H1 (cell line): Measurements from ENCODE around the gene VAV2. TPM values are rescaled to one million over a fixed set of nuclear protein-coding genes. Genes with fewer than 3 reads are reported as not detected.

Experiments used
- CTCF ChIA-PET: fragments of 300-600 bp; sonication (Branson Sonifier 250); formaldehyde crosslinking; loops from one replicate; lab custom pipeline; 2021; ENCODE audit not compliant: partially characterized antibody; lab: Charles Lee
- POLR2A ChIA-PET: fragments of 300-600 bp; sonication (Branson Sonifier 250); formaldehyde crosslinking; loops from one replicate; lab custom pipeline; 2021; ENCODE audit warnings: inconsistent platforms; ENCODE audit not compliant: partially characterized antibody; lab: Charles Lee
- DNase-seq, 2 experiments: peaks; one replicate each; pipeline versions ENCODE4 v3.0.0 to v3.0.0-alpha.2; 2010 to 2022; ENCODE audit warnings: low spot score in 2 of 2, low read depth in 1 of 2, mixed read lengths in 1 of 2
- FAIRE-seq: peaks from 2 replicates; lab custom pipeline; 2011; peaks lifted over from hg19 to GRCh38; lab: Jason Lieb, UNC
- H2AFZ ChIP-seq: 2 replicates; pipeline ENCODE4 v1.8.1; 2012; ENCODE audit warnings: low read length, inconsistent platforms
- H2AK5ac ChIP-seq: 2 replicates; pipeline ENCODE4 v1.6.1; 2013; ENCODE audit warnings: low read depth, low read length
- H2BK120ac ChIP-seq: replicated peaks from 2 replicates; pipeline ENCODE3; 2013; ENCODE audit warnings: low read depth, low read length, inconsistent platforms
- H2BK12ac ChIP-seq: 2 replicates; pipeline ENCODE4 v1.6.1; 2013; ENCODE audit warnings: low read depth, low read length
- H2BK15ac ChIP-seq: 2 replicates; pipeline ENCODE4 v1.6.1; 2013; ENCODE audit warnings: low read length
- H2BK20ac ChIP-seq: 2 replicates; pipeline ENCODE4 v1.6.1; 2013; ENCODE audit warnings: low read length
- H2BK5ac ChIP-seq: 2 replicates; pipeline ENCODE4 v1.6.1; 2013; ENCODE audit warnings: low read depth, low read length
- H3K14ac ChIP-seq: 2 replicates; pipeline ENCODE4 v1.6.1; 2013; ENCODE audit warnings: inconsistent platforms; ENCODE audit not compliant: insufficient read length
- H3K18ac ChIP-seq: 2 replicates; pipeline ENCODE4 v1.6.1; 2013; ENCODE audit warnings: low read length; ENCODE audit errors: extremely low read depth
- H3K23ac ChIP-seq: 2 replicates; pipeline ENCODE4 v1.6.1; 2013; ENCODE audit warnings: inconsistent platforms; ENCODE audit not compliant: insufficient read length
- H3K23me2 ChIP-seq: 2 replicates; pipeline ENCODE4 v1.6.1; 2013; ENCODE audit warnings: low read depth, low read length
- H3K27ac ChIP-seq: 2 replicates; pipeline ENCODE4 v1.6.1; 2011; ENCODE audit warnings: low read depth, low read length, inconsistent platforms
- H3K27me3 ChIP-seq, 4 experiments: replicated peaks in 1 of 4; 1 replicate in 1 of 4; 2 replicates in 3 of 4; pipeline versions ENCODE4 v1.6.1 to v1.8.1; 2011 to 2013; ENCODE audit warnings: low read length in 3 of 4, mild to moderate bottlenecking in 3 of 4, inconsistent platforms in 2 of 4, mixed read lengths in 2 of 4, moderate library complexity in 1 of 4; ENCODE audit not compliant: control insufficient read depth in 3 of 4, insufficient read depth in 3 of 4; ENCODE audit errors: extremely low read depth in 1 of 4
- H3K36me3 ChIP-seq, 4 experiments: 2 replicates each; pipeline versions ENCODE4 v1.6.1 to v1.8.1; 2011 to 2013; ENCODE audit warnings: mild to moderate bottlenecking in 4 of 4, low read length in 3 of 4, moderate library complexity in 2 of 4, control low read depth in 1 of 4, inconsistent platforms in 1 of 4; ENCODE audit not compliant: insufficient read depth in 4 of 4, control insufficient read depth in 2 of 4
- H3K4ac ChIP-seq: replicated peaks from 2 replicates; pipeline ENCODE3; 2013; ENCODE audit warnings: low read length, low read depth, mixed read lengths, inconsistent platforms; ENCODE audit not compliant: insufficient read length
- H3K4me1 ChIP-seq, 4 experiments: replicated peaks in 1 of 4; 1 replicate in 1 of 4; 2 replicates in 3 of 4; pipeline versions ENCODE4 v1.6.1 to v1.8.1; 2011 to 2013; ENCODE audit warnings: low read length in 3 of 4, inconsistent platforms in 2 of 4, mixed read lengths in 1 of 4; ENCODE audit not compliant: insufficient read depth in 4 of 4, control insufficient read depth in 3 of 4
- H3K4me2 ChIP-seq, 2 experiments: 2 replicates each; pipeline versions ENCODE4 v1.6.1 to v1.8.1; 2011 to 2013; ENCODE audit warnings: low read depth in 2 of 2, low read length in 2 of 2, control low read depth in 1 of 2, inconsistent platforms in 1 of 2, mild to moderate bottlenecking in 1 of 2; ENCODE audit not compliant: insufficient read depth in 1 of 2
- H3K4me3 ChIP-seq, 4 experiments: fragments of 200-600, 300-600 bp in 1 of 4; sonication (generic), shearing (Covaris generic), sonication (Bioruptor Twin) in 1 of 4; 2 replicates each; pipeline versions ENCODE4 v1.5.1 to v1.8.1; 2011 to 2016; ENCODE audit warnings: low read length in 4 of 4, low read depth in 3 of 4, control low read depth in 2 of 4, inconsistent platforms in 2 of 4, mild to moderate bottlenecking in 2 of 4, mixed read lengths in 1 of 4, moderate library complexity in 1 of 4; ENCODE audit not compliant: insufficient read depth in 2 of 4; ENCODE audit errors: extremely low read depth in 1 of 4
- H3K56ac ChIP-seq: replicated peaks from 2 replicates; pipeline ENCODE3; 2013; ENCODE audit warnings: low read depth, mild to moderate bottlenecking, mixed read lengths, low read length, inconsistent platforms; ENCODE audit not compliant: insufficient read length
- H3K79me1 ChIP-seq: 2 replicates; pipeline ENCODE4 v1.6.1; 2013; ENCODE audit warnings: low read depth, low read length, control low read depth
- H3K79me2 ChIP-seq, 2 experiments: 2 replicates each; pipeline versions ENCODE4 v1.6.1 to v1.8.1; 2012 to 2013; ENCODE audit warnings: low read length in 2 of 2, mild to moderate bottlenecking in 2 of 2, inconsistent platforms in 1 of 2; ENCODE audit not compliant: insufficient read depth in 2 of 2, control insufficient read depth in 1 of 2
- H3K9ac ChIP-seq, 4 experiments: replicated peaks in 1 of 4; 1 replicate in 1 of 4; 2 replicates in 3 of 4; pipeline versions ENCODE4 v1.6.1 to v1.8.1; 2011 to 2013; ENCODE audit warnings: low read depth in 3 of 4, low read length in 3 of 4, control low read depth in 2 of 4, mild to moderate bottlenecking in 2 of 4, moderate library complexity in 2 of 4, inconsistent platforms in 1 of 4; ENCODE audit errors: extremely low read depth in 1 of 4
- H3K9me3 ChIP-seq, 2 experiments: 2 replicates each; pipeline versions ENCODE4 v1.6.1 to v1.8.1; 2012 to 2013; ENCODE audit warnings: mild to moderate bottlenecking in 2 of 2, moderate library complexity in 2 of 2, control low read depth in 1 of 2, inconsistent platforms in 1 of 2, low read depth in 1 of 2, low read length in 1 of 2, mixed read lengths in 1 of 2; ENCODE audit not compliant: insufficient read depth in 2 of 2
- H4K20me1 ChIP-seq, 2 experiments: replicated peaks in 1 of 2; 2 replicates each; pipeline versions ENCODE3 to v1.8.1; 2011 to 2013; ENCODE audit warnings: inconsistent platforms in 2 of 2, low read length in 2 of 2, mild to moderate bottlenecking in 1 of 2; ENCODE audit not compliant: insufficient read depth in 2 of 2, control insufficient read depth in 1 of 2
- H4K5ac ChIP-seq: 2 replicates; pipeline ENCODE4 v1.6.1; 2013; ENCODE audit warnings: low read length, low read depth, mixed read lengths, inconsistent platforms; ENCODE audit not compliant: insufficient read length
- H4K8ac ChIP-seq: 2 replicates; pipeline ENCODE4 v1.8.0; 2013; ENCODE audit warnings: mild to moderate bottlenecking, moderate library complexity, low read length, inconsistent platforms; ENCODE audit not compliant: insufficient read depth; ENCODE audit errors: extremely low read depth
- H4K91ac ChIP-seq: replicated peaks from 2 replicates; pipeline ENCODE3; 2013; ENCODE audit warnings: low read length, mixed read lengths, inconsistent platforms; ENCODE audit not compliant: insufficient read length
- CBX5 ChIP-seq: fragments of 300-800, 300-1000 bp; sonication (generic); IDR thresholded peaks from 2 replicates; pipeline ENCODE4 v1.7.1; 2016; ENCODE audit warnings: antibody characterized with exemption, low read length, low read depth
- POU5F1 ChIP-seq: IDR thresholded peaks from 2 replicates; pipeline ENCODE4 v1.6.1; 2011; ENCODE audit warnings: low read depth, mild to moderate bottlenecking, low read length, moderate library complexity
- SIX5 ChIP-seq: IDR thresholded peaks from 2 replicates; pipeline ENCODE4 v1.6.1; 2011; ENCODE audit warnings: mild to moderate bottlenecking, low read depth, low read length
- SUZ12 ChIP-seq: fragments of 200-600 bp; sonication (generic); IDR thresholded peaks from 2 replicates; pipeline ENCODE4 v1.6.1; 2012; ENCODE audit warnings: mild to moderate bottlenecking, inconsistent platforms, low read length, moderate library complexity, mixed read lengths
- YY1 ChIP-seq: IDR thresholded peaks from 2 replicates; pipeline ENCODE4 v1.6.1; 2011; ENCODE audit warnings: low read depth, mild to moderate bottlenecking, low read length
- WGBS, 2 experiments: shearing (Covaris generic) in 1 of 2; methylation state at CpG; one replicate each; pipeline versions ENCODE4 v1.1.6 to v1.1.7; 2013 to 2015; ENCODE audit warnings: low lambda C conversion rate in 2 of 2, mixed read lengths in 2 of 2, inconsistent platforms in 1 of 2, low coverage in 1 of 2, missing lambda C conversion rate in 1 of 2; ENCODE audit not compliant: insufficient replicate concordance in 2 of 2, insufficient coverage in 1 of 2, insufficient read length in 1 of 2; ENCODE audit errors: extremely low coverage in 1 of 2, missing lambda C conversion rate in 1 of 2; 5-methylcytosine and 5-hydroxymethylcytosine counted together
- polyA plus RNA-seq, 7 experiments: library from polyadenylated mRNA; depleted of rRNA in 3 of 7; stranded (reverse) in 5 of 7; unstranded in 2 of 7; fragments of >200 nt in 5 of 7; fragments of 200-250 nt in 2 of 7; gene quantifications; 1 replicate in 5 of 7; 2 replicates in 1 of 7; 4 replicates in 1 of 7; pipeline versions ENCODE4 v1.2.1 to v1.2.3, GENCODE V29; 2011 to 2013; ENCODE audit warnings: missing spikeins in 2 of 7, mixed read lengths in 2 of 7
- total RNA-seq: library from RNA; stranded (reverse); fragmentation: NEBNext Ultra II Directional; extraction: Animal tissue kit (Norgen Biotek cat#: 25700); gene quantifications from 2 replicates; pipeline ENCODE4 v1.2.1, GENCODE V29; 2021

The VAV2 gene
- total and polyA plus RNA-seq, 2 of the 8 experiments (the other 6 are each of a cell fraction or from before 2014, with no cell fraction given): 13.6 to 37.6 TPM

GRCh38 chr9:133858771-133859170 lies 133.4 kb downstream of the VAV2 start:
- H3K36me3 ChIP-seq: peaks cover 0 to 2% (median 0%) of the 10 kb centered on the region in 4 experiments; a peak in 1 of 8 replicates
- peaks cover 7 to 17% of the 10 kb centered on the region in 2 experiments for H4K20me1 ChIP-seq
- H3K79me1 ChIP-seq: peaks cover 14% of the 10 kb centered on the region
- DNase-seq (no peak), FAIRE-seq (no peak)
- H3K79me2 ChIP-seq: peaks cover 0 to 7% of the 10 kb centered on the region in 2 experiments; a peak in 1 of 4 replicates
- H3K4me2 ChIP-seq: no peak overlapping the region
- H2AFZ ChIP-seq: no peak overlapping the region
- no peak overlapping the region for H3K23ac ChIP-seq
- H2BK120ac ChIP-seq: no peak overlapping the region
- no peaks in the 10 kb centered on the region for H3K27me3 ChIP-seq
- no peak overlapping the region for H3K4ac ChIP-seq
- H3K23me2 ChIP-seq: peaks cover 3% of the 10 kb centered on the region; the same call in 1 of the 2 replicates
- no peaks in the 10 kb centered on the region; a peak in 1 of 4 replicates for H3K9me3 ChIP-seq
- no peak overlapping the region for H3K18ac ChIP-seq
- H2BK5ac ChIP-seq: no peak overlapping the region
- no peak overlapping the region for H3K14ac ChIP-seq
- 94% methylated on average over 10 of the region's 11 CpGs; no CpG with 5 or more reads in 1 of the 2 experiments for WGBS, 2 experiments
- H2AK5ac ChIP-seq: no peak overlapping the region
- no peak overlapping the region for H4K5ac ChIP-seq
- H2BK12ac ChIP-seq: no peak overlapping the region
- H3K27ac ChIP-seq: no peak overlapping the region
- POLR2A ChIA-PET: no interaction called here
- no peak overlapping the region for H3K56ac ChIP-seq
- H2BK20ac ChIP-seq: no peak overlapping the region
- TF ChIP-seq POU5F1 (no peak), CBX5 (no peak), SIX5 (no peak), YY1 (no peak), SUZ12 (no peak)
- TF ChIP-seq, all 59 proteins: peak for 0
- no peak overlapping the region for H4K91ac ChIP-seq
- H3K9ac ChIP-seq: no peak overlapping the region
- no peak overlapping the region for H4K8ac ChIP-seq
- no peak overlapping the region for H2BK15ac ChIP-seq
- peaks cover 0 to 14% (median 3%) of the 10 kb centered on the region in 4 experiments; a peak in 3 of 7 replicates for H3K4me1 ChIP-seq
- CTCF ChIA-PET: interaction anchor here (1.5 to 1.7 kb wide), 2 partner anchors 17 to 122 kb away, joined by 3 to 4 read pairs; no protein-coding TSS in a partner anchor
- no peak overlapping the region for H3K4me3 ChIP-seq
